Vagina (tissue), 2 donors: ENCODE data around the gene TMPRSS15. TPM values are rescaled to one million over a fixed set of nuclear protein-coding genes. Genes with fewer than 3 reads are reported as not detected.

Source experiments
- DNase-seq, 2 donors: peaks; one replicate each; pipeline ENCODE4 v3.0.0-alpha.2; 2017; ENCODE audit errors: extremely low spot score in 2 of 2
- H3K27ac ChIP-seq: fragments of 200-600 bp; sonication (generic); one replicate; pipeline ENCODE4 v1.5.1; 2019
- H3K27me3 ChIP-seq: fragments of 200-600 bp; sonication (generic); one replicate; pipeline ENCODE4 v1.5.1; 2019
- H3K36me3 ChIP-seq, 2 donors: fragments of 200-600 bp; sonication (generic); one replicate each; pipeline ENCODE4 v1.5.1; 2017 to 2019
- H3K4me1 ChIP-seq: fragments of 200-600 bp; sonication (generic); one replicate; pipeline ENCODE4 v1.5.1; 2019
- H3K4me3 ChIP-seq, 2 donors: fragments of 200-600 bp; sonication (generic); 1 replicate in 1 of 2; 2 replicates in 1 of 2; pipeline ENCODE4 v1.5.1; 2016 to 2019
- H3K9me3 ChIP-seq: fragments of 200-600 bp; sonication (generic); one replicate; pipeline ENCODE4 v1.5.1; 2019
- CTCF ChIP-seq, 3 experiments: fragments of 450-650 bp in 2 of 3; fragments of 200-600 bp in 1 of 3; sonication (generic) in 1 of 3; IDR thresholded peaks; one replicate each; pipeline ENCODE4 v1.5.1; 2017 to 2019; ENCODE audit warnings: antibody characterized with exemption in 3 of 3, mild to moderate bottlenecking in 2 of 3, moderate library complexity in 2 of 3
- POLR2A ChIP-seq, 2 donors: fragments of 450-650 bp; IDR thresholded peaks; one replicate each; pipeline ENCODE4 v1.6.1; 2017; ENCODE audit warnings: antibody characterized with exemption in 2 of 2, mild to moderate bottlenecking in 2 of 2, moderate library complexity in 2 of 2
- POLR2AphosphoS5 ChIP-seq, 2 donors: sonication (generic); formaldehyde crosslinking; IDR thresholded peaks; one replicate each; pipeline ENCODE4 v1.9.0; 2017; ENCODE audit warnings: antibody characterized with exemption in 2 of 2, mild to moderate bottlenecking in 2 of 2, low read depth in 1 of 2; ENCODE audit not compliant: insufficient read depth in 1 of 2
- intact Hi-C: fragments of 100-400 bp; cut with DNase I; formaldehyde crosslinking; loops from one replicate; pipeline ENCODE4 v1.15.1; 2023
- total RNA-seq: library from RNA; depleted of rRNA; stranded (reverse); fragments of >200 nt; gene quantifications from one replicate; pipeline ENCODE4 v1.2.3, GENCODE V29; 2016

Gene TMPRSS15
- total RNA-seq, 1 donor from 2014 or later, result not detected

GRCh38 chr21:18285379-18285778 lies 118.2 kb downstream of the TMPRSS15 start:
- intact Hi-C loops, result no loop called here
- Histone ChIP-seq H3K27me3 (no peaks in the 10 kb centered on the region), H3K4me1 (no peaks in the 10 kb centered on the region), H3K36me3 (no peaks in the 10 kb centered on the region), H3K9me3 (no peaks in the 10 kb centered on the region), H3K27ac (no peak overlapping the region), H3K4me3 (no peak overlapping the region)
- no peak for DNase-seq
- TF ChIP-seq POLR2AphosphoS5 (IDR thresholded peaks at IDR 0.05; ENCODE audit: insufficient read depth in 1 of 2, low read depth in 1 of 2) (no peak), POLR2A (IDR thresholded peaks at IDR 0.05) (no peak), CTCF (IDR thresholded peaks at IDR 0.05) (no peak)

- no peak overlapping the region for H3K27ac ChIP-seq
- TF ChIP-seq CTCF (IDR thresholded peaks at IDR 0.05), result no peak
- no peak for TF ChIP-seq POLR2AphosphoS5 (IDR thresholded peaks at IDR 0.05; ENCODE audit: insufficient read depth in 1 of 2, low read depth in 1 of 2)
- TF ChIP-seq POLR2A (IDR thresholded peaks at IDR 0.05), result no peak
- no peaks in the 10 kb centered on the region for H3K9me3 ChIP-seq
- H3K4me3 ChIP-seq, result no peak overlapping the region
- H3K4me1 ChIP-seq, result no peaks in the 10 kb centered on the region
- H3K27me3 ChIP-seq, result no peaks in the 10 kb centered on the region
- H3K36me3 ChIP-seq, result no peaks in the 10 kb centered on the region
- intact Hi-C loops, result no loop called here
- no peak for DNase-seq
Observed at GRCh38 chr21:18275781-18276180, 127.8 kb downstream of the TMPRSS15 start.

- intact Hi-C loops, result no loop called here
- Histone ChIP-seq H3K4me1 (no peaks in the 10 kb centered on the region), H3K9me3 (no peaks in the 10 kb centered on the region), H3K4me3 (no peak overlapping the region), H3K36me3 (no peaks in the 10 kb centered on the region), H3K27me3 (no peaks in the 10 kb centered on the region), H3K27ac (no peak overlapping the region)
- no peak for TF ChIP-seq POLR2A (IDR thresholded peaks at IDR 0.05)
- TF ChIP-seq CTCF (IDR thresholded peaks at IDR 0.05), result no peak
- no peak for TF ChIP-seq POLR2AphosphoS5 (IDR thresholded peaks at IDR 0.05; ENCODE audit: insufficient read depth in 1 of 2, low read depth in 1 of 2)
- DNase-seq, result no peak
Observed at GRCh38 chr21:18274370-18274769, 129.2 kb downstream of the TMPRSS15 start.

GRCh38 chr21:18273400-18273799 lies 130.2 kb downstream of the TMPRSS15 start:
- no peak for DNase-seq
- no peaks in the 10 kb centered on the region for H3K36me3 ChIP-seq
- H3K9me3 ChIP-seq, result no peaks in the 10 kb centered on the region
- TF ChIP-seq CTCF (IDR thresholded peaks at IDR 0.05) (no peak), POLR2AphosphoS5 (IDR thresholded peaks at IDR 0.05; ENCODE audit: insufficient read depth in 1 of 2, low read depth in 1 of 2) (no peak), POLR2A (IDR thresholded peaks at IDR 0.05) (no peak)
- intact Hi-C loops, result no loop called here
- H3K27ac ChIP-seq, result no peak overlapping the region
- no peaks in the 10 kb centered on the region for H3K4me1 ChIP-seq
- no peaks in the 10 kb centered on the region for H3K27me3 ChIP-seq
- H3K4me3 ChIP-seq, result no peak overlapping the region

- intact Hi-C loops, result no loop called here
- Histone ChIP-seq H3K27ac (no peak overlapping the region), H3K9me3 (no peaks in the 10 kb centered on the region), H3K4me1 (no peaks in the 10 kb centered on the region), H3K36me3 (no peaks in the 10 kb centered on the region), H3K4me3 (no peak overlapping the region), H3K27me3 (no peaks in the 10 kb centered on the region)
- no peak for DNase-seq
- no peak for TF ChIP-seq POLR2AphosphoS5 (IDR thresholded peaks at IDR 0.05; ENCODE audit: insufficient read depth in 1 of 2, low read depth in 1 of 2)
- TF ChIP-seq POLR2A (IDR thresholded peaks at IDR 0.05), result no peak
- TF ChIP-seq CTCF (IDR thresholded peaks at IDR 0.05), result no peak
Observed at GRCh38 chr21:18269856-18270255, 133.7 kb downstream of the TMPRSS15 start.
